Endodermal cell (in vitro differentiated cells): ENCODE measurements around the gene GRK4. TPM values are rescaled to one million over a fixed set of nuclear protein-coding genes. Genes with fewer than 3 reads are reported as not detected.

Source experiments
- DNase-seq: peaks from one replicate; pipeline ENCODE4 v3.0.0-alpha.2; 2017
- H3K27ac ChIP-seq: 2 replicates; pipeline ENCODE4 v1.5.1; 2013; ENCODE audit warnings: mild to moderate bottlenecking, low read depth, low read length, moderate library complexity
- H3K27me3 ChIP-seq: 2 replicates; pipeline ENCODE4 v1.6.1; 2013; ENCODE audit warnings: mild to moderate bottlenecking, low read length, moderate library complexity; ENCODE audit not compliant: insufficient read depth, control insufficient read depth, poor library complexity, severe bottlenecking
- H3K36me3 ChIP-seq: 2 replicates; pipeline ENCODE4 v1.7.0; 2013; ENCODE audit warnings: mild to moderate bottlenecking, low read length, moderate library complexity; ENCODE audit not compliant: control insufficient read depth, insufficient read depth
- H3K4me1 ChIP-seq: one replicate; pipeline ENCODE4 v1.7.0; 2013; ENCODE audit warnings: low read length; ENCODE audit not compliant: control insufficient read depth, insufficient read depth
- H3K4me3 ChIP-seq: 2 replicates; pipeline ENCODE4 v1.5.1; 2013; ENCODE audit warnings: mild to moderate bottlenecking, low read length, moderate library complexity
- H3K9ac ChIP-seq: 2 replicates; pipeline ENCODE4 v1.6.1; 2013; ENCODE audit warnings: mild to moderate bottlenecking, low read length, moderate library complexity; ENCODE audit not compliant: poor library complexity, severe bottlenecking; ENCODE audit errors: extremely low read depth
- H3K9me3 ChIP-seq: 2 replicates; pipeline ENCODE4 v1.6.1; 2013; ENCODE audit warnings: mild to moderate bottlenecking, low read length, moderate library complexity; ENCODE audit not compliant: control insufficient read depth
- H3K27ac Mint-ChIP-seq: 2 replicates; pipeline ENCODE4 v1.8.0; 2020; ENCODE audit warnings: mixed read lengths
- H3K27me3 Mint-ChIP-seq: 2 replicates; pipeline ENCODE4 v1.8.0; 2021; ENCODE audit warnings: mild to moderate bottlenecking, mixed read lengths; ENCODE audit not compliant: insufficient read depth
- H3K36me3 Mint-ChIP-seq: 2 replicates; pipeline ENCODE4 v1.8.0; 2020; ENCODE audit warnings: low read depth, mixed read lengths
- H3K4me1 Mint-ChIP-seq: 2 replicates; pipeline ENCODE4 v1.8.0; 2020; ENCODE audit warnings: mixed read lengths
- H3K4me3 Mint-ChIP-seq: 2 replicates; pipeline ENCODE4 v1.8.0; 2020; ENCODE audit warnings: mild to moderate bottlenecking, moderate library complexity, mixed read lengths
- H3K9me3 Mint-ChIP-seq: 2 replicates; pipeline ENCODE4 v1.8.0; 2020; ENCODE audit warnings: mild to moderate bottlenecking, mixed read lengths
- WGBS, 2 experiments: methylation state at CpG; one replicate each; pipeline versions ENCODE4 v1.1.5 to v1.1.7; 2013; ENCODE audit warnings: missing lambda C conversion rate in 2 of 2, mixed read lengths in 1 of 2; ENCODE audit not compliant: insufficient coverage in 1 of 2, insufficient read length in 1 of 2; 5-methylcytosine and 5-hydroxymethylcytosine counted together
- total RNA-seq, 2 donors: library from RNA; stranded (reverse); fragmentation: NEBNext Ultra II Directional in 1 of 2; extraction: Animal tissue kit (Norgen Biotek cat#: 25700) in 1 of 2; gene quantifications; 2 replicates in 1 of 2; 3 replicates in 1 of 2; pipeline ENCODE4 v1.2.1, GENCODE V29; 2021
- TF ChIP-seq, protein P1 (sequence below): fragments of 200-600 bp; sonication (generic); conservative IDR thresholded peaks from 2 replicates; pipeline ENCODE4 v1.5.0; 2021; ENCODE audit warnings: antibody characterized with exemption, mild to moderate bottlenecking

GRK4 gene
- total RNA-seq, 2 donors from 2014 or later, result 2.8 to 4.2 TPM

DNA sequence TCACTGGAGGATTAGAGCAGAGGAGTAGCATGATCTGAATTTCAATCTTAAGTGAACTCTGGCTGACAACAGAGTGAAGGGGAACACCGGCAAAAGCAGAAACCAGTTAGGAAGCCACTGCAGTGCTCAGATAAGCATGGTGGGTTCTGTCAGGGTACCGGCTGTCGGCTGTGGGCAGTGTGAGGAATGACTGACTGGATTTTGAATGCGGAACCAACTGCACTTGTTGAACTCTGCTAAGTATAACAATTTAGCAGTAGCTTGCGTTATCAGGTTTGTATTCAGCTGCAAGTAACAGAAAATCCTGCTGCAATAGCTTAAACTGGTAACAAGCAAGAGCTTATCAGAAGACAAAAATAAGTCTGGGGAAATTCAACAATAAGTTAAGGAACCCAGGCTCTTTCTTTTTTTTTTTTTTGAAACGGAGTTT, 116.3 kb downstream of the GRK4 start:
- H3K4me1 Mint-ChIP-seq, result peaks cover 14% of the 10 kb centered on the region
- Histone ChIP-seq H3K27me3 (no peaks in the 10 kb centered on the region), H3K9ac (no peak overlapping the region), H3K36me3 (peaks cover 16% of the 10 kb centered on the region), H3K4me3 (no peak overlapping the region), H3K27ac (no peak overlapping the region), H3K9me3 (no peaks in the 10 kb centered on the region), H3K4me1 (peaks cover 3% of the 10 kb centered on the region)
- H3K4me3 Mint-ChIP-seq, result no peak overlapping the region
- no peak overlapping the region for H3K27ac Mint-ChIP-seq
- peaks cover 17% of the 10 kb centered on the region for H3K36me3 Mint-ChIP-seq
- TF ChIP-seq, protein P1, sequence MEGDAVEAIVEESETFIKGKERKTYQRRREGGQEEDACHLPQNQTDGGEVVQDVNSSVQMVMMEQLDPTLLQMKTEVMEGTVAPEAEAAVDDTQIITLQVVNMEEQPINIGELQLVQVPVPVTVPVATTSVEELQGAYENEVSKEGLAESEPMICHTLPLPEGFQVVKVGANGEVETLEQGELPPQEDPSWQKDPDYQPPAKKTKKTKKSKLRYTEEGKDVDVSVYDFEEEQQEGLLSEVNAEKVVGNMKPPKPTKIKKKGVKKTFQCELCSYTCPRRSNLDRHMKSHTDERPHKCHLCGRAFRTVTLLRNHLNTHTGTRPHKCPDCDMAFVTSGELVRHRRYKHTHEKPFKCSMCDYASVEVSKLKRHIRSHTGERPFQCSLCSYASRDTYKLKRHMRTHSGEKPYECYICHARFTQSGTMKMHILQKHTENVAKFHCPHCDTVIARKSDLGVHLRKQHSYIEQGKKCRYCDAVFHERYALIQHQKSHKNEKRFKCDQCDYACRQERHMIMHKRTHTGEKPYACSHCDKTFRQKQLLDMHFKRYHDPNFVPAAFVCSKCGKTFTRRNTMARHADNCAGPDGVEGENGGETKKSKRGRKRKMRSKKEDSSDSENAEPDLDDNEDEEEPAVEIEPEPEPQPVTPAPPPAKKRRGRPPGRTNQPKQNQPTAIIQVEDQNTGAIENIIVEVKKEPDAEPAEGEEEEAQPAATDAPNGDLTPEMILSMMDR, result no peak
- no peaks in the 10 kb centered on the region for H3K27me3 Mint-ChIP-seq
- no peaks in the 10 kb centered on the region for H3K9me3 Mint-ChIP-seq
- no peak for DNase-seq
- WGBS, 2 experiments, result 95 to 98% methylated on average over 5 to 6 of the region's 6 CpGs

GRCh38 chr4:3082925-3083515, 119.6 kb downstream of the GRK4 start:
- Histone ChIP-seq H3K9me3 (no peaks in the 10 kb centered on the region), H3K4me3 (no peak overlapping the region), H3K36me3 (peaks cover 27% of the 10 kb centered on the region), H3K4me1 (no peaks in the 10 kb centered on the region), H3K9ac (no peak overlapping the region), H3K27me3 (no peaks in the 10 kb centered on the region), H3K27ac (no peak overlapping the region)
- H3K27me3 Mint-ChIP-seq, result no peaks in the 10 kb centered on the region
- TF ChIP-seq, protein P1, result no peak
- DNase-seq, result no peak
- no peaks in the 10 kb centered on the region for H3K9me3 Mint-ChIP-seq
- no peak overlapping the region for H3K27ac Mint-ChIP-seq
- WGBS, 2 experiments, result 94 to 96% methylated on average over 5 to 6 of the region's 6 CpGs
- H3K4me3 Mint-ChIP-seq, result no peak overlapping the region
- H3K36me3 Mint-ChIP-seq, result peaks cover 22% of the 10 kb centered on the region
- H3K4me1 Mint-ChIP-seq, result peaks cover 1% of the 10 kb centered on the region

GRCh38 chr4:3083732-3084131, 120.4 kb downstream of the GRK4 start:
- Histone ChIP-seq H3K4me1 (no peaks in the 10 kb centered on the region), H3K9me3 (no peaks in the 10 kb centered on the region), H3K27me3 (no peaks in the 10 kb centered on the region), H3K4me3 (no peak overlapping the region), H3K27ac (no peak overlapping the region), H3K9ac (no peak overlapping the region), H3K36me3 (peaks cover 29% of the 10 kb centered on the region)
- Mint-ChIP-seq H3K36me3 (peaks cover 29% of the 10 kb centered on the region), H3K4me3 (no peak overlapping the region), H3K9me3 (no peaks in the 10 kb centered on the region), H3K27me3 (no peaks in the 10 kb centered on the region), H3K4me1 (no peaks in the 10 kb centered on the region), H3K27ac (no peak overlapping the region)
- TF ChIP-seq, protein P1, result no peak
- 0% methylated on average over 1 of the region's 1 CpG for WGBS, 2 experiments
- DNase-seq, result no peak
